Subcutaneous adipose tissue (tissue), 4 donors: ENCODE data around the gene CRYBA2. TPM values are rescaled to one million over a fixed set of nuclear protein-coding genes. Genes with fewer than 3 reads are reported as not detected.

Experiments
- CTCF ChIP-seq: fragments of 450-650 bp; IDR thresholded peaks from one replicate; pipeline ENCODE4 v1.5.1; 2016; ENCODE audit warnings: low read depth, mild to moderate bottlenecking, control low read depth, antibody characterized with exemption, moderate library complexity
- total RNA-seq, 4 donors: library from RNA; depleted of rRNA; stranded (reverse); fragments of >200 nt; gene quantifications; one replicate each; pipeline ENCODE4 v1.1.0, GENCODE V29; 2016

CRYBA2 gene
- total RNA-seq, 4 donors from 2014 or later, result not detected

GRCh38 chr2:219001100-219001576 lies 7.9 kb upstream of the CRYBA2 start:
- TF ChIP-seq CTCF, result no peak

- TF ChIP-seq CTCF, result no peak
Observed at GRCh38 chr2:219000569-219000960, 7.3 kb upstream of the CRYBA2 start.

GRCh38 chr2:218999881-219000568 lies 6.8 kb upstream of the CRYBA2 start:
- no peak for TF ChIP-seq CTCF

- no peak for TF ChIP-seq CTCF
Observed at GRCh38 chr2:218999021-218999880, 6.0 kb upstream of the CRYBA2 start.

GRCh38 chr2:218998414-218999002 lies 5.3 kb upstream of the CRYBA2 start:
- TF ChIP-seq CTCF, result no peak

- TF ChIP-seq CTCF, result no peak
Observed at GRCh38 chr2:218997731-218998130, 4.5 kb upstream of the CRYBA2 start.

- TF ChIP-seq CTCF, result no peak
Observed at GRCh38 chr2:218996937-218997336, 3.7 kb upstream of the CRYBA2 start.
